Progenitor cell of endocrine pancreas (in vitro differentiated cells): ENCODE measurements around the gene GMPR2. TPM values are rescaled to one million over a fixed set of nuclear protein-coding genes. Genes with fewer than 3 reads are reported as not detected.
A peak's percentile ranks its signal among the peaks of the same experiment; 100 is the strongest.

Experiments
- DNase-seq: peaks from one replicate; pipeline ENCODE4 v3.0.0; 2021; ENCODE audit warnings: low spot score; ENCODE audit not compliant: unreplicated experiment
- H3K27ac Mint-ChIP-seq: 2 replicates; pipeline ENCODE4 v1.8.0; 2021; ENCODE audit warnings: mild to moderate bottlenecking, moderate library complexity, mixed read lengths
- H3K27me3 Mint-ChIP-seq: 2 replicates; pipeline ENCODE4 v1.8.0; 2021; ENCODE audit warnings: mixed read lengths
- H3K36me3 Mint-ChIP-seq: 2 replicates; pipeline ENCODE4 v1.8.0; 2022; ENCODE audit warnings: mixed read lengths; ENCODE audit not compliant: insufficient read depth
- H3K4me1 Mint-ChIP-seq: 2 replicates; pipeline ENCODE4 v1.8.0; 2021; ENCODE audit warnings: low read depth, mixed read lengths
- H3K4me3 Mint-ChIP-seq: 2 replicates; pipeline ENCODE4 v1.8.0; 2021; ENCODE audit warnings: low read depth, mild to moderate bottlenecking, moderate library complexity, mixed read lengths
- H3K9me3 Mint-ChIP-seq: 2 replicates; pipeline ENCODE4 v1.8.0; 2021; ENCODE audit warnings: low read depth, mixed read lengths
- CTCF ChIP-seq: fragments of 200-600 bp; sonication (generic); IDR thresholded peaks from one replicate; pipeline ENCODE4 v1.5.0; 2021; ENCODE audit warnings: antibody characterized with exemption, mild to moderate bottlenecking; ENCODE audit not compliant: unreplicated experiment
- total RNA-seq: library from RNA; stranded (reverse); gene quantifications from 2 replicates; pipeline ENCODE4 v1.2.1, GENCODE V29; 2021

Gene GMPR2
- total RNA-seq, 1 donor from 2014 or later: 73.6 TPM

- Mint-ChIP-seq H3K4me1 (peaks cover 12% of the 10 kb centered on the region), H3K36me3 (peaks cover 5% of the 10 kb centered on the region), H3K9me3 (no peaks in the 10 kb centered on the region), H3K4me3 (peak overlapping the region; percentile 85), H3K27ac (peak overlapping the region; percentile 96), H3K27me3 (no peaks in the 10 kb centered on the region)
- no peak for TF ChIP-seq CTCF
- no peak for DNase-seq
Measured at GRCh38 chr14:24270537-24271133, 37.9 kb downstream of the GMPR2 start.

DNA sequence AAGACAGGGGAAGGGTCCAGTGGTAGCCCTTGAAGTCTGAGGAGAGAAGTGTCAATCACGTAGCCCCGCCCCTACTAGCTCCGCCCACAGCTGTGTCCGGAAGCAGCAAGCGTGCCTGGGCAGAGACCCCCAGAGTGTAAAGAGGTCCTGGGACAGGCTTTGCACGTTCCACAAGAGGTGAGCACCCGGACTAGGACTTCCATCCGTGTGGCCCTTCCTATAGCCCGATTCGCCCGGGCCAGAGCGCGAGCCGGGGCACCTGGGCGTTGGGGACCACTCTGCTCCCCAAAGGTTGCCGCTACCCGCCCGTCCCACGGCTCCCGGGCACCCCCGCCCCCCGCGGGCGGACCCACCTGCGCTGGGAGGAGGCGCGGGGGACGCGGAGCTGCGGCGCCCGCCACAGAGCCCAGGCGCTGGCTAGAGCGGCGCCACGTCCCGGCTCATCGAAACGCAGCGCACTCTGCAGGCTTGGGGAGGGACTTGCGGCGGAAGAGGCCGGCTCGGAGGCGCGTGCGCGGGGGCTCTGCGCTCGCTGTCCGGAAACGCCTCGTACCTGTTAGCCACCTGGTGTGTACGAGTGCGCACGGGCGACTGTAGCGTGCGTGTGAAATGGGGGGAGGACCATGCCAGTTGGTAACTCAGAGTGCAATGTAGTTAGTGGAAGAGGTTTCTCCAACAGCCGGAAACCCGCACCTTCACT, 38.6 kb downstream of the GMPR2 start, which contains the start of gene RABGGTA:
RABGGTA (minus strand) TSS at position 464 of the 700 bp plus-strand sequence. CDS start 482 bp downstream, outside the sequence.
- no peaks in the 10 kb centered on the region for H3K27me3 Mint-ChIP-seq
- H3K36me3 Mint-ChIP-seq: peaks cover 5% of the 10 kb centered on the region
- H3K4me1 Mint-ChIP-seq: peaks cover 12% of the 10 kb centered on the region
- H3K4me3 Mint-ChIP-seq: peak within 1 kb of the TSS; percentile 85
- H3K27ac Mint-ChIP-seq: peak within 1 kb of the TSS; percentile 96
- peak; percentile 73 for TF ChIP-seq CTCF
- DNase-seq: peak; percentile 85
- no peaks in the 10 kb centered on the region for H3K9me3 Mint-ChIP-seq

DNA sequence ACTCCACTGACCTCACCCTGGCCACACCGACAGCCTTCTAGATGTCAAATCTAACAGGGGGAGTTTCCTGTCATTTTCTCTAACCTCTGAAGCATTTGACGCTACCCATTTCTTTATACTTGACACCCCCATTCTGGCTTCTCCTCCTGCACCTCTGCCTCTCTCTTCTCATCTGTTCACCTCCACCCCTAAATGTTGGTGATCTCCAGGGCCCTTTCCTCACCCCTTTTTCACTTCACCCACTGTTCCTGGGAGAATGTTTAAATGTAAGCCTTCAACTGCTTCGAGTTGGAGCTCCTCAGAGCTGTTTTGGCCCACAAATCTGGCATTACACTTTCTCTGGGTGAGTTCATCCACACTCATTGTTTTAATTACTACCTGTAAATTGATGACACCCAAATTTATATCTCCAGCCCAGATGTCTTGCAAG, 39.1 kb downstream of the GMPR2 start:
- H3K27ac Mint-ChIP-seq: peak overlapping the region; percentile 54
- H3K36me3 Mint-ChIP-seq: peaks cover 5% of the 10 kb centered on the region
- no peak for DNase-seq
- peaks cover 12% of the 10 kb centered on the region for H3K4me1 Mint-ChIP-seq
- H3K27me3 Mint-ChIP-seq: no peaks in the 10 kb centered on the region
- TF ChIP-seq CTCF: no peak
- peak overlapping the region; percentile 78 for H3K4me3 Mint-ChIP-seq
- H3K9me3 Mint-ChIP-seq: no peaks in the 10 kb centered on the region

DNA sequence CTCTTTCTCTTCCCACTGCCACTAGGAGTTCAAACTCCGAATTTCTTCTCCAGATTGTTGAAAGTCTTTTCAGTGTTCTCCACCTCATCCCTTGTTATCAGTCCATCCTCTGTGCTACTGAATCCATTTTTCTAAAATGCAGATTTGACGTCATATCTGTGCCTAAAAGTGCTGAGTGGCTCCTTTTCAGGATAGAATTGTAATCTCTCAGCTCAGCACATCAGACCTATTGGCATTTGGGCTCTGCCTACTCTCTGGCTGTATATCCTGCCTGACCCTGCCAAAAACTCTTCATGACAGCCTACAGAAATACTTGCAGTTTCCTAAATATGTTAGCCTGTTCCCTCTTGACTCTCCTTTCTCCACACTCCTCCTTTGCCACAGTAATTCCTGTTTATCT, 39.7 kb downstream of the GMPR2 start:
- no peak for TF ChIP-seq CTCF
- Mint-ChIP-seq H3K4me1 (peaks cover 12% of the 10 kb centered on the region), H3K9me3 (no peaks in the 10 kb centered on the region), H3K27me3 (no peaks in the 10 kb centered on the region), H3K36me3 (no peaks in the 10 kb centered on the region), H3K4me3 (peak overlapping the region; percentile 78), H3K27ac (no peak overlapping the region)
- no peak for DNase-seq

DNA sequence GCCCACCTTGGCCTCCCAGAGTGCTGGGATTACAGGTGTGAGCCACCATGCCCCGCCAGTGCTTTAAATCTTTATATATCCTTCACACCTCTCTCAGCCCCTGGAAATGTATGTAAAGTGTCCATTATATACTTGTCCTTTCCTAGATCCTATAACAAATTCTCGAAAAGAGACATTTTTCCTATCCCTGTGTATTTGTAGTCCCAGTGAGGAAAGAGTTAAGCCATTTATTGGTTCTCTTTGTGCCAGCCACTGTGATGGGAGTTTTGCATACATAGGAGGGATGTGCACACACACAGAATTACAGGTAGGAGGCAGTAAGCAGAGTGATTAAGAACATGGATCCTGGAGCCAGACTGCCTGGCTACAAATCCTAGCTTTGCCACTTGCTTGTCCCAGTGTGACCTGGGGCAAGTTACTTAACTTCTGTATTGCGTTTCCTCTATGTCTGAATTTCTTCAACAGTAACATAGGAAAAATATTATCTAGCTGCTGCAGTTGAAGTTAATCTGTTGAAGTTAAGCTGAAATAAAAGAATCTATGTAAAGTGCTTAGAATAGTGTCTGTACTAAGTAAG, 40.8 kb downstream of the GMPR2 start:
- TF ChIP-seq CTCF: peak; percentile 23
- no peak overlapping the region for H3K27ac Mint-ChIP-seq
- no peak for DNase-seq
- no peaks in the 10 kb centered on the region for H3K36me3 Mint-ChIP-seq
- peaks cover 12% of the 10 kb centered on the region for H3K4me1 Mint-ChIP-seq
- no peaks in the 10 kb centered on the region for H3K27me3 Mint-ChIP-seq
- H3K4me3 Mint-ChIP-seq: peak overlapping the region; percentile 52
- H3K9me3 Mint-ChIP-seq: no peaks in the 10 kb centered on the region
